NOMO-1 treated with dmso at 0.1 percent for 144 hours (cell line): ENCODE measurements around the gene BOC.
A peak's percentile ranks its signal among the peaks of the same experiment; 100 is the strongest.

Experiments
- DNase-seq: peaks from one replicate; lab custom pipeline; 2025; ENCODE audit not compliant: unreplicated experiment; lab: John Stamatoyannopoulos, UW

Gene BOC

GRCh38 chr3:113268942-113269341 lies 57.6 kb downstream of the BOC start:
- no peak for DNase-seq

- DNase-seq = no peak
Observed at GRCh38 chr3:113269661-113270060, 58.3 kb downstream of the BOC start.

GRCh38 chr3:113270068-113270467 lies 58.7 kb downstream of the BOC start:
- no peak for DNase-seq

GRCh38 chr3:113270786-113271185 lies 59.4 kb downstream of the BOC start:
- no peak for DNase-seq

- no peak for DNase-seq
Observed at GRCh38 chr3:113271189-113271588, 59.8 kb downstream of the BOC start.

GRCh38 chr3:113271594-113272384 lies 60.4 kb downstream of the BOC start:
- DNase-seq = no peak

- DNase-seq = no peak
Observed at GRCh38 chr3:113272385-113272779, 61.0 kb downstream of the BOC start.

GRCh38 chr3:113273011-113273410 lies 61.7 kb downstream of the BOC start:
- no peak for DNase-seq

- no peak for DNase-seq
Observed at GRCh38 chr3:113273604-113274378, 62.4 kb downstream of the BOC start.

- no peak for DNase-seq
Observed at GRCh38 chr3:113274425-113275257, 63.3 kb downstream of the BOC start.

- DNase-seq = no peak
Observed at GRCh38 chr3:113275258-113275556, 63.9 kb downstream of the BOC start.

- DNase-seq = no peak
Observed at GRCh38 chr3:113275583-113275928, 64.2 kb downstream of the BOC start.

- DNase-seq = peak; percentile 58
Observed at GRCh38 chr3:113275929-113276750, 64.8 kb downstream of the BOC start.

GRCh38 chr3:113276751-113277080 lies 65.4 kb downstream of the BOC start:
- DNase-seq = no peak

GRCh38 chr3:113277414-113277813 lies 66.1 kb downstream of the BOC start:
- no peak for DNase-seq

GRCh38 chr3:113277941-113278598 lies 66.7 kb downstream of the BOC start:
- no peak for DNase-seq

GRCh38 chr3:113278599-113278955 lies 67.2 kb downstream of the BOC start:
- DNase-seq = no peak

- no peak for DNase-seq
Observed at GRCh38 chr3:113279686-113280085, 68.3 kb downstream of the BOC start.

GRCh38 chr3:113283306-113283705 lies 71.9 kb downstream of the BOC start:
- no peak for DNase-seq

GRCh38 chr3:113284453-113285050 lies 73.2 kb downstream of the BOC start:
- no peak for DNase-seq
